Keratinocyte (primary cell): Measurements from ENCODE around the gene CFAP46. TPM values are rescaled to one million over a fixed set of nuclear protein-coding genes. Genes with fewer than 3 reads are reported as not detected.

Experiments used
- DNase-seq: peaks from one replicate; pipeline ENCODE4 v3.0.0-alpha.2; 2011; ENCODE audit warnings: low read depth, missing footprints, low spot score
- FAIRE-seq: peaks from 2 replicates; lab custom pipeline; 2011; peaks lifted over from hg19 to GRCh38; lab: Jason Lieb, UNC
- H2AFZ ChIP-seq: 2 replicates; pipeline ENCODE4 v1.6.0; 2012; ENCODE audit warnings: low read length, control low read depth, inconsistent platforms; ENCODE audit not compliant: control insufficient read depth
- H3K27ac ChIP-seq: 2 replicates; pipeline ENCODE4 v1.5.1; 2011; ENCODE audit warnings: low read length; ENCODE audit not compliant: control insufficient read depth, insufficient read depth
- H3K27me3 ChIP-seq: 3 replicates; pipeline ENCODE4 v1.6.0; 2011; ENCODE audit warnings: low read length; ENCODE audit not compliant: control insufficient read depth, insufficient read depth; ENCODE audit errors: extremely low read depth
- H3K36me3 ChIP-seq, 2 experiments: 2 replicates in 1 of 2; 3 replicates in 1 of 2; pipeline ENCODE4 v1.5.1; 2011; ENCODE audit warnings: low read length in 2 of 2, mild to moderate bottlenecking in 1 of 2; ENCODE audit not compliant: control insufficient read depth in 2 of 2, insufficient read depth in 2 of 2; ENCODE audit errors: extremely low read depth in 1 of 2
- H3K4me1 ChIP-seq: 3 replicates; pipeline ENCODE4 v1.5.1; 2011; ENCODE audit warnings: low read length; ENCODE audit not compliant: control insufficient read depth, insufficient read depth; ENCODE audit errors: extremely low read depth
- H3K4me2 ChIP-seq: 3 replicates; pipeline ENCODE4 v1.6.0; 2011; ENCODE audit warnings: low read depth, low read length; ENCODE audit not compliant: control insufficient read depth, insufficient read depth; ENCODE audit errors: extremely low read depth
- H3K4me3 ChIP-seq, 3 experiments: fragments of 200-600 bp in 1 of 3; sonication (generic) in 1 of 3; 2 replicates in 2 of 3; 3 replicates in 1 of 3; pipeline ENCODE4 v1.5.1; 2011 to 2016; ENCODE audit warnings: low read length in 3 of 3, mild to moderate bottlenecking in 3 of 3, control low read depth in 2 of 3, inconsistent platforms in 1 of 3, low read depth in 1 of 3, mixed read lengths in 1 of 3, mixed run types in 1 of 3, moderate library complexity in 1 of 3; ENCODE audit not compliant: control insufficient read depth in 2 of 3, insufficient read depth in 2 of 3; ENCODE audit errors: extremely low read depth in 1 of 3
- H3K79me2 ChIP-seq: 2 replicates; pipeline ENCODE4 v1.6.0; 2012; ENCODE audit warnings: low read length; ENCODE audit not compliant: control insufficient read depth, insufficient read depth
- H3K9ac ChIP-seq: 3 replicates; pipeline ENCODE4 v1.6.0; 2011; ENCODE audit warnings: low read length; ENCODE audit not compliant: control insufficient read depth, insufficient read depth; ENCODE audit errors: extremely low read depth
- H3K9me1 ChIP-seq: 3 replicates; pipeline ENCODE4 v1.6.0; 2011; ENCODE audit warnings: low read length; ENCODE audit not compliant: control insufficient read depth, insufficient read depth; ENCODE audit errors: extremely low read depth
- H3K9me3 ChIP-seq: 2 replicates; pipeline ENCODE4 v1.5.1; 2012; ENCODE audit warnings: low read depth, low read length; ENCODE audit not compliant: control insufficient read depth
- H4K20me1 ChIP-seq: 3 replicates; pipeline ENCODE4 v1.6.0; 2011; ENCODE audit warnings: low read length; ENCODE audit not compliant: control insufficient read depth, insufficient read depth; ENCODE audit errors: extremely low read depth
- CTCF ChIP-seq, 3 experiments: IDR thresholded peaks in 1 of 3; conservative IDR thresholded peaks in 1 of 3; optimal IDR thresholded peaks in 1 of 3; 2 replicates in 2 of 3; 3 replicates in 1 of 3; pipeline versions ENCODE3 to v1.5.1; 2011; ENCODE audit warnings: low read length in 3 of 3, mild to moderate bottlenecking in 3 of 3, moderate library complexity in 2 of 3, control low read depth in 1 of 3, inconsistent platforms in 1 of 3; ENCODE audit not compliant: insufficient read depth in 2 of 3; ENCODE audit errors: extremely low read depth in 1 of 3
- EZH2 ChIP-seq: IDR thresholded peaks from one replicate; pipeline ENCODE4 v1.6.1; 2012; ENCODE audit warnings: inconsistent platforms, mild to moderate bottlenecking, low read length, moderate library complexity
- dilution Hi-C: fragments of 300-500 bp; cut with MboI; formaldehyde crosslinking; loops from one replicate; pipeline ENCODE4 v1.7.0; 2020; ENCODE audit warnings: low sequenced_read_pairs; ENCODE audit not compliant: extremely low pct_ligation_motif_present
- polyA plus RNA-seq, 5 experiments: library from polyadenylated mRNA; depleted of rRNA in 3 of 5; stranded (reverse) in 3 of 5; stranded (forward) in 1 of 5; unstranded in 1 of 5; fragments of >200 nt; gene quantifications; 1 replicate in 1 of 5; 2 replicates in 3 of 5; 3 replicates in 1 of 5; pipeline versions ENCODE4 v1.2.1 to v1.2.3, GENCODE V29; 2011 to 2012; ENCODE audit warnings: missing spikeins in 2 of 5, low read depth in 1 of 5, low replicate concordance in 1 of 5

Gene CFAP46
- polyA plus RNA-seq, 1 donor (not counting 4 experiments of a cell fraction or from before 2014, with no cell fraction given), result 1.00 TPM

GRCh38 chr10:132859084-132859855, 83.1 kb downstream of the CFAP46 start:
- no peaks in the 10 kb centered on the region for H3K9me1 ChIP-seq
- H2AFZ ChIP-seq, result no peak overlapping the region
- FAIRE-seq (no peak), DNase-seq (no peak)
- no peak overlapping the region for H3K27ac ChIP-seq
- no peak overlapping the region for H3K9ac ChIP-seq
- H3K4me3 ChIP-seq, result no peak overlapping the region
- no peak overlapping the region for H3K4me2 ChIP-seq
- no peaks in the 10 kb centered on the region for H3K27me3 ChIP-seq
- peaks cover 4% of the 10 kb centered on the region for H3K9me3 ChIP-seq
- TF ChIP-seq EZH2, result no peak
- no peak for TF ChIP-seq CTCF (optimal IDR thresholded peaks at IDR 0.05 in 1 of 3, IDR thresholded peaks at IDR 0.05 in 1 of 3, conservative IDR thresholded peaks at IDR 0.05 in 1 of 3; ENCODE audit: extremely low read depth in 1 of 3, insufficient read depth in 2 of 3, low read length in 3 of 3)
- H3K4me1 ChIP-seq, result peaks cover 10% of the 10 kb centered on the region
- dilution Hi-C loops, result no loop called here
- no peaks in the 10 kb centered on the region for H4K20me1 ChIP-seq
- H3K36me3 ChIP-seq, result no peaks in the 10 kb centered on the region
- H3K79me2 ChIP-seq, result no peaks in the 10 kb centered on the region

- no peak overlapping the region for H3K4me3 ChIP-seq
Measured at GRCh38 chr10:132858121-132859081, 84.0 kb downstream of the CFAP46 start.

More at GRCh38 chr10:132858121-132859081, 84.0 kb downstream of the CFAP46 start:
- TF ChIP-seq EZH2 (no peak), CTCF (optimal IDR thresholded peaks at IDR 0.05 in 1 of 3, IDR thresholded peaks at IDR 0.05 in 1 of 3, conservative IDR thresholded peaks at IDR 0.05 in 1 of 3; ENCODE audit: extremely low read depth in 1 of 3, insufficient read depth in 2 of 3, low read length in 3 of 3) (no peak)
- no peak overlapping the region for H3K4me2 ChIP-seq
- no peak overlapping the region for H3K9ac ChIP-seq
- peaks cover 2% of the 10 kb centered on the region for H3K9me3 ChIP-seq
- H3K9me1 ChIP-seq, result no peaks in the 10 kb centered on the region
- peaks cover 10% of the 10 kb centered on the region for H3K4me1 ChIP-seq
- H3K27me3 ChIP-seq, result no peaks in the 10 kb centered on the region
- dilution Hi-C loops, result no loop called here
- no peak overlapping the region for H3K27ac ChIP-seq
- no peaks in the 10 kb centered on the region for H3K36me3 ChIP-seq
- FAIRE-seq (no peak), DNase-seq (no peak)
- H2AFZ ChIP-seq, result no peak overlapping the region
- no peaks in the 10 kb centered on the region for H3K79me2 ChIP-seq
- H4K20me1 ChIP-seq, result no peaks in the 10 kb centered on the region
